Body of pancreas (tissue), 4 donors: ENCODE measurements around the gene ACRBP. TPM values are rescaled to one million over a fixed set of nuclear protein-coding genes. Genes with fewer than 3 reads are reported as not detected.

Experiments used
- ATAC-seq: fragments of 150-250 bp; one replicate; pipeline ENCODE4 v1.9.1; 2016
- DNase-seq, 4 donors: peaks; one replicate each; pipeline ENCODE4 v3.0.0-alpha.2; 2019
- H3K27ac ChIP-seq, 4 donors: fragments of 200-600 bp; sonication (generic); 1 replicate in 3 of 4; 2 replicates in 1 of 4; pipeline versions ENCODE4 v1.5.1 to v1.6.1; 2016 to 2019; ENCODE audit warnings: mild to moderate bottlenecking in 1 of 4, mixed read lengths in 1 of 4, moderate library complexity in 1 of 4
- H3K27me3 ChIP-seq, 2 donors: fragments of 200-600 bp; sonication (generic); one replicate each; pipeline ENCODE4 v1.6.0; 2016; ENCODE audit warnings: mild to moderate bottlenecking in 1 of 2
- H3K36me3 ChIP-seq, 2 donors: fragments of 200-600 bp; sonication (generic); replicated peaks in 1 of 2; 2 replicates each; pipeline ENCODE4 v1.5.1; 2016; ENCODE audit warnings: low read depth in 2 of 2; ENCODE audit not compliant: insufficient read depth in 1 of 2
- H3K4me1 ChIP-seq: fragments of 200-600 bp; sonication (generic); one replicate; pipeline ENCODE4 v1.6.0; 2016
- H3K4me3 ChIP-seq, 2 donors: fragments of 200-600 bp; sonication (generic); 1 replicate in 1 of 2; 2 replicates in 1 of 2; pipeline ENCODE4 v1.5.1; 2016 to 2019
- H3K9me3 ChIP-seq, 3 donors: fragments of 200-600 bp; sonication (generic); 1 replicate in 2 of 3; 2 replicates in 1 of 3; pipeline ENCODE4 v1.5.1; 2016
- POLR2A ChIP-seq, 3 donors: fragments of 450-650 bp; IDR thresholded peaks; one replicate each; pipeline ENCODE4 v1.6.1; 2016; ENCODE audit warnings: antibody characterized with exemption in 3 of 3, mild to moderate bottlenecking in 2 of 3
- WGBS, 2 donors: methylation state at CpG; one replicate each; pipeline ENCODE4 v1.1.5; 2017; 5-methylcytosine and 5-hydroxymethylcytosine counted together
- intact Hi-C: fragments of 100-400 bp; cut with DNase I; formaldehyde crosslinking; loops from one replicate; pipeline ENCODE4 v1.15.1; 2023
- total RNA-seq, 2 donors: library from RNA; depleted of rRNA; stranded (reverse); fragments of >200 nt; gene quantifications; one replicate each; pipeline ENCODE4 v1.1.0, GENCODE V29; 2016
- TF ChIP-seq, protein P1 (sequence below), 7 experiments: fragments of 450-650 bp in 4 of 7; fragments of 200-600 bp in 3 of 7; sonication (generic) in 3 of 7; IDR thresholded peaks; one replicate each; pipeline ENCODE4 v1.5.1; 2016 to 2019; ENCODE audit warnings: antibody characterized with exemption in 7 of 7

Gene ACRBP
- total RNA-seq, 2 donors from 2014 or later = 0.78 to 5.9 TPM

DNA sequence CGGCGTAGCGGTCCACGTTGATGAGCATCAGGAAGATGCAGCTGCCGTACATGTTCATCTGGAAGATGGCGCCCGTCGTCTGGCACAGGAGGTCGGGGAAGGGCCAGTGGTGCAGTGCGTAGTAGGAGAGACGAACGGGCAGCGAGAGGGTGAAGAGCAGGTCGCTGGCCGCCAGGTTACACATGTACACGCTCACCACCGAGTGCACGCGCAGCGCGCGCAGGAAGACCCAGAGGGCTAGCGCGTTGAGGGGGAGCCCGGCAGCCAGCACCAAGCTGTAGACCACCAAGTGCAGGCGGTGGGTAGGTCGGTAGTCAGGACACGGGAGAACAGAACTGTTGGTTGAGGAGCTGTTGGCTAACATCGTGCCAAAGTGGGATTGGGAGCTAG, 26.4 kb downstream of the ACRBP start:
- H3K4me3 ChIP-seq = no peak overlapping the region

DNA sequence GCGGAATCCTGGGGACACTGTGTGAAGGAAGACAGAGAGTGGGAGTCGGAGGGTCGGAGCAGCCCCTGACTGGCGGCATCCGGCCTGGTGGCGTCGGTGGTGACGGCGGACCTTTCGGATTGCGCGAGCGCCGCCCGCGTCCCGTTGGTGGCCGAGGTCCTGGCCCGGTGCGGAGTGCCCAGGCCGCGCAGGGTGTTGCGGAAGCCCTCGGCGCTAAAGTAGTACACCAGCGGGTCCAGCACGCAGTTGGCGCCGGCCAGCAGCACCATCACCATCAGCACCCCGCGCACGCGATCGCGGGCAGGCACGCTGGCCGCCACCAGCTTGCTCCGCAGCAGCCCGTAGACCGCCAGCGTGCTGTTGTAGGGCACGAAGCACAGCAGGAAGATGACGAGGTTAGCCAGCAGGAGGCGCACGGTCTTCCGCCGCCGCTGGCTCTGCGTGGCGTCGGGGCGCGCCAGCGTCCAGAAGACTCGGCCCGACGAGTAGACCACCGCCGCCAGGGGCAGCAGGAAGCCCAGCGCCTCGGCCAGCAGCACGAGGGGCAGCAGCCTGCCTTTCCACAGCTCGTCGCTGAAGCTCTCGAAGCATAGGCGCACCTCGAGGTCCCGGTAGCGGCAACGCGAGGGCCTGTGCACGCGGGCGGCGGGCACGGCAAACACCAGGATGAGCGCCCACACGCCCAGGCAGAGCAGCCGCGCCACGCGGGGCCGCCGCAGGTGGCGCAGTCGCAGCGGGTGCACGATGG, 26.9 kb downstream of the ACRBP start:
- peak; percentile 34 to 50 (median 40) for DNase-seq
- WGBS, 2 donors = 22 to 36% methylated on average over 18 to 78 of the region's 88 CpGs

More for the DNA sequence above, 26.4 kb downstream of the ACRBP start:
- WGBS, 2 donors = 72 to 88% methylated on average over 25 to 29 of the region's 29 CpGs
- DNase-seq (no peak), ATAC-seq (no peak)
- Histone ChIP-seq H3K4me1 (peaks cover 7% of the 10 kb centered on the region), H3K27ac (no peak overlapping the region), H3K27me3 (no peaks in the 10 kb centered on the region), H3K9me3 (no peaks in the 10 kb centered on the region), H3K36me3 (no peaks in the 10 kb centered on the region)
- TF ChIP-seq POLR2A (IDR thresholded peaks at IDR 0.05) = no peak
- TF ChIP-seq, protein P1, sequence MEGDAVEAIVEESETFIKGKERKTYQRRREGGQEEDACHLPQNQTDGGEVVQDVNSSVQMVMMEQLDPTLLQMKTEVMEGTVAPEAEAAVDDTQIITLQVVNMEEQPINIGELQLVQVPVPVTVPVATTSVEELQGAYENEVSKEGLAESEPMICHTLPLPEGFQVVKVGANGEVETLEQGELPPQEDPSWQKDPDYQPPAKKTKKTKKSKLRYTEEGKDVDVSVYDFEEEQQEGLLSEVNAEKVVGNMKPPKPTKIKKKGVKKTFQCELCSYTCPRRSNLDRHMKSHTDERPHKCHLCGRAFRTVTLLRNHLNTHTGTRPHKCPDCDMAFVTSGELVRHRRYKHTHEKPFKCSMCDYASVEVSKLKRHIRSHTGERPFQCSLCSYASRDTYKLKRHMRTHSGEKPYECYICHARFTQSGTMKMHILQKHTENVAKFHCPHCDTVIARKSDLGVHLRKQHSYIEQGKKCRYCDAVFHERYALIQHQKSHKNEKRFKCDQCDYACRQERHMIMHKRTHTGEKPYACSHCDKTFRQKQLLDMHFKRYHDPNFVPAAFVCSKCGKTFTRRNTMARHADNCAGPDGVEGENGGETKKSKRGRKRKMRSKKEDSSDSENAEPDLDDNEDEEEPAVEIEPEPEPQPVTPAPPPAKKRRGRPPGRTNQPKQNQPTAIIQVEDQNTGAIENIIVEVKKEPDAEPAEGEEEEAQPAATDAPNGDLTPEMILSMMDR (IDR thresholded peaks at IDR 0.05) = no peak
- intact Hi-C loops = no loop called here

DNA sequence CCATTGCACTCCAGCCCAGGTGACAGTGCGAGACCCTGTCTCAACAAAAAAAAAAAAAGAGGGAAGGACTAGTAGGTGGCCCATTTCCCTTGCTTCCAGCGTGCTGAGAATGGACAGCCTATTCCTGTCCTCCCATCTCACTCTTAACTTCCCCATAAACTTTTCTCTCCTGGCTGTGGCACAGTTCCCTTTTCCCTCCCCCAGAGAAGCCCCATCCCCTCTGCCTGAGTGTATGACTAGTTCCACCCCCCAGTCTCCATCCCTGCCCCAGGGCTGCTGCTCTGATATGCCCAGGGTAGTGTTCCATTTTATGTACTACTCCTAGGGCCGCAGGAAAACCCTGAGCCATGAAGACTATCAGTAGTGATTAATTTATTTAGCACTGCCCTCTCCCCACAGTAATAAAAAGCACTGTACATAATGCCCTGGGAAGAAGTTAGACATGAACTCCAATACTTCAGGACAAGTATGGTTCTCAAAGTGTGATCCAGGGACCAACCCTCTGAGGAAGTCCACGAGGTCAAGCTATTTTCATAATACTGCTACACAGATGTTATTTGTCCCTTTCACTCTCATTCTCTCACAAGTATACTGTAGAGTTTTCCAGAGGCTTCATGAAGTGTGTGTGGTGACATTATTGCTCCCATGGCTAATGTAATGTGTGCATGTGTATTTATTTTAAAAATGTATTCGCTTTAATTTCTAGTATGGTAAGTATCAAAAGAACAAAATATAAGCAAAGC, 28.6 kb downstream of the ACRBP start:
- Histone ChIP-seq H3K4me3 (no peak overlapping the region), H3K27me3 (no peaks in the 10 kb centered on the region), H3K9me3 (no peaks in the 10 kb centered on the region), H3K36me3 (no peaks in the 10 kb centered on the region), H3K4me1 (peaks cover 19% of the 10 kb centered on the region), H3K27ac (no peak overlapping the region)
- DNase-seq (no peak), ATAC-seq (no peak)
- intact Hi-C loops = loop anchor here (10.0 kb wide), 1 partner anchor 46 kb away; the partner anchor contains the start of gene ING4
- WGBS, 2 donors = 63 to 79% methylated on average over 5 of the region's 5 CpGs
- no peak for TF ChIP-seq POLR2A (IDR thresholded peaks at IDR 0.05)
- TF ChIP-seq, protein P1 (IDR thresholded peaks at IDR 0.05) = no peak

More for the DNA sequence above, 26.9 kb downstream of the ACRBP start:
- no peak overlapping the region for H3K27ac ChIP-seq
- no peaks in the 10 kb centered on the region for H3K9me3 ChIP-seq
- no peaks in the 10 kb centered on the region for H3K27me3 ChIP-seq
- H3K4me1 ChIP-seq = peaks cover 7% of the 10 kb centered on the region
- ATAC-seq = peak; percentile 57
- no peak for TF ChIP-seq POLR2A (IDR thresholded peaks at IDR 0.05)
- TF ChIP-seq, protein P1 (IDR thresholded peaks at IDR 0.05) = peak; percentile 7 to 54 (median 43)
- no peak overlapping the region for H3K4me3 ChIP-seq
- intact Hi-C loops = no loop called here
- no peaks in the 10 kb centered on the region for H3K36me3 ChIP-seq

DNA sequence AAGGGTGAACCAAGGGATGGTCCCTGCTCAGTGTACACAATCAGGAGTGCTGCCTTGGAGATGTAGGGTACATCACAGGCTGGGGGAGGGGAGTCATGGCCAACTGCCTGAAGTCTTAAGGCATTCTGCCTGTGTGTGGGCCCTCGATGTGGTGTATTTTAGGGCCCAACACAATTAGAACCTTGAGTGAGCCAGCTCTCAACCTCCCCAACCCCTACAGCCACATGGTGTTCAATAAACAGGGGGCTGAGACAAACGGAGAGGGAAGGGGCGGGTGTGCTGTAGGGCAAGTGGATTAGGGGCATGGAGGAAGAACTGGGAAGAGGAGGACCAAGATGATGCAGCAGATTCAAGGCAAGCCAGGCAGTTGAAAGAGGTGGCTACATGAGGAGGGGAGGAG, 31.4 kb downstream of the ACRBP start:
- intact Hi-C loops = loop anchor here (10.0 kb wide), 1 partner anchor 49 kb away; the partner anchor contains the start of gene ING4
- TF ChIP-seq, protein P1 (IDR thresholded peaks at IDR 0.05) = no peak
- TF ChIP-seq POLR2A (IDR thresholded peaks at IDR 0.05) = no peak
- Histone ChIP-seq H3K27ac (no peak overlapping the region), H3K27me3 (no peaks in the 10 kb centered on the region), H3K4me1 (peaks cover 36% of the 10 kb centered on the region), H3K4me3 (no peak overlapping the region), H3K9me3 (no peaks in the 10 kb centered on the region), H3K36me3 (no peaks in the 10 kb centered on the region)
- WGBS, 2 donors = 54 to 66% methylated on average over 3 of the region's 3 CpGs
- ATAC-seq (no peak), DNase-seq (no peak)
